H1 (cell line): ENCODE data around the gene PEX14. TPM values are rescaled to one million over a fixed set of nuclear protein-coding genes. Genes with fewer than 3 reads are reported as not detected.

ENCODE experiments used
- CHD1 ChIP-seq: IDR thresholded peaks from 2 replicates; pipeline ENCODE4 v1.6.1; 2012; ENCODE audit warnings: low read depth, low read length, improper control_type of control experiment
- EZH2 ChIP-seq: fragments of 200-600 bp; sonication (generic); IDR thresholded peaks from 2 replicates; pipeline ENCODE4 v1.7.1; 2012; ENCODE audit warnings: low read depth, mild to moderate bottlenecking, moderate library complexity, low read length, inconsistent platforms; ENCODE audit not compliant: severe bottlenecking
- FOSL1 ChIP-seq: IDR thresholded peaks from 2 replicates; pipeline ENCODE4 v1.6.1; 2011; ENCODE audit warnings: mild to moderate bottlenecking, low read depth, low read length, moderate library complexity; ENCODE audit not compliant: insufficient read depth
- SIRT6 ChIP-seq: IDR thresholded peaks from one replicate; pipeline ENCODE4 v1.7.1; 2012; ENCODE audit warnings: low read length, inconsistent platforms
- SP4 ChIP-seq: IDR thresholded peaks from 2 replicates; pipeline ENCODE4 v1.6.1; 2012; ENCODE audit warnings: low read length, inconsistent platforms
- YY1 ChIP-seq: IDR thresholded peaks from 2 replicates; pipeline ENCODE4 v1.6.1; 2011; ENCODE audit warnings: low read depth, mild to moderate bottlenecking, low read length
- polyA plus RNA-seq, 7 experiments: library from polyadenylated mRNA; depleted of rRNA in 3 of 7; stranded (reverse) in 5 of 7; unstranded in 2 of 7; fragments of >200 nt in 5 of 7; fragments of 200-250 nt in 2 of 7; gene quantifications; 1 replicate in 5 of 7; 2 replicates in 1 of 7; 4 replicates in 1 of 7; pipeline versions ENCODE4 v1.2.1 to v1.2.3, GENCODE V29; 2011 to 2013; ENCODE audit warnings: missing spikeins in 2 of 7, mixed read lengths in 2 of 7
- total RNA-seq: library from RNA; stranded (reverse); fragmentation: NEBNext Ultra II Directional; extraction: Animal tissue kit (Norgen Biotek cat#: 25700); gene quantifications from 2 replicates; pipeline ENCODE4 v1.2.1, GENCODE V29; 2021

Gene PEX14
- total and polyA plus RNA-seq, 2 of the 8 experiments (the other 6 are each of a cell fraction or from before 2014, with no cell fraction given): 13.0 to 19.8 TPM

DNA sequence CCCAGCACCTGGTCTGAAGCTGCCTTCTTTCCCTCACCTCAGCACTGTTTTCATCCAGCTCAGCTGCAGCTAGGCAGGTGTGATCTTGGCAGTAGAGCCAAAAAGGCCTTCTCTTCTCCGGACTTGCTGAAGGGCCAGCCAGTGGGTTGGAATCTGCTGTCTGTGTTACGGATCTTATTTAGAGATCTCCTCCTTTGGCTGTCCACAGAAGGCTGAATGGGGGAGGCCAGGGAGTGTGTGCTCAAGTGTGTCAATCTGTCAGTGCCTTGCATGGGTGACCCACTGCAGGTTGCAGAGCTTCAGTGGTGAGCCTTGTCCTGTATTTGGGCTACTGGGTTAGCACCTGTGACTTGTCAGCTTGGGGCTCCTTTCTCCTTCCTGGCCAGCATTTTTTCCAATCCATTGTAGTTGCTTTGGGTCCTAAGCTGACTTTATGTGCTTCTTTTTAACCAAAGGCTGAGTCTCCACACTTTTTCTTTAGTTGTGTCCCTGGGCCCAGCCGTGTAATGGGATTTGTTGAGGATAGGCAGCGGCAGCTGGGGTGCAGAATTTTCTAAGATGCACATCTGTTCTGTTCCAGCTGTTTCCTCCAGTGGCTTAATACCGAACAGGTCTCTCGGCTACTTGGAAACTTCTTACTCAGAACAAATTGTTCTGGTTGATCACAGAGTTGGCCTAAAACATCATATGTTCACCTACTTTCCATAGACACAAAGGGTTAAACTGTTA, 126.8 kb downstream of the PEX14 start (continued):
- TF ChIP-seq YY1: no peak
- no peak for TF ChIP-seq FOSL1
- no peak for TF ChIP-seq CHD1
- TF ChIP-seq SP4: no peak
- TF ChIP-seq EZH2: no peak
- no peak for TF ChIP-seq SIRT6
